Fibroblast of lung (primary cell): ENCODE data around the gene CFAP77. TPM values are rescaled to one million over a fixed set of nuclear protein-coding genes. Genes with fewer than 3 reads are reported as not detected.

Source experiments
- DNase-seq, 2 donors: peaks; one replicate each; pipeline versions ENCODE4 v3.0.0 to v3.0.0-alpha.2; 2010; ENCODE audit warnings: low read depth in 2 of 2
- H2AFZ ChIP-seq: 2 replicates; pipeline ENCODE4 v1.5.1; 2012; ENCODE audit warnings: low read length, control low read depth, inconsistent platforms
- H3K27ac ChIP-seq: 2 replicates; pipeline ENCODE4 v1.5.1; 2011; ENCODE audit warnings: low read length, control low read depth; ENCODE audit not compliant: insufficient read depth
- H3K27me3 ChIP-seq: 2 replicates; pipeline ENCODE4 v1.5.1; 2011; ENCODE audit warnings: mild to moderate bottlenecking, low read length; ENCODE audit not compliant: control insufficient read depth, insufficient read depth
- H3K36me3 ChIP-seq: 2 replicates; pipeline ENCODE4 v1.5.1; 2011; ENCODE audit warnings: low read length; ENCODE audit not compliant: control insufficient read depth, insufficient read depth
- H3K4me1 ChIP-seq: 2 replicates; pipeline ENCODE4 v1.5.1; 2011; ENCODE audit warnings: low read length; ENCODE audit not compliant: control insufficient read depth, insufficient read depth; ENCODE audit errors: extremely low read depth
- H3K4me2 ChIP-seq: 2 replicates; pipeline ENCODE4 v1.5.1; 2011; ENCODE audit warnings: low read length, control low read depth; ENCODE audit not compliant: insufficient read depth; ENCODE audit errors: extremely low read depth
- H3K4me3 ChIP-seq, 4 experiments: fragments of 200-600 bp in 1 of 4; sonication (generic) in 1 of 4; replicated peaks in 1 of 4; 2 replicates each; pipeline ENCODE4 v1.5.1; 2011 to 2016; ENCODE audit warnings: low read length in 4 of 4, low read depth in 3 of 4, mild to moderate bottlenecking in 3 of 4, control low read depth in 2 of 4, inconsistent platforms in 1 of 4, mixed read lengths in 1 of 4; ENCODE audit not compliant: insufficient read depth in 1 of 4; ENCODE audit errors: control extremely low read depth in 1 of 4
- H3K79me2 ChIP-seq: 2 replicates; pipeline ENCODE4 v1.5.1; 2012; ENCODE audit warnings: mild to moderate bottlenecking, low read length, inconsistent platforms; ENCODE audit not compliant: control insufficient read depth, insufficient read depth
- H3K9ac ChIP-seq: 2 replicates; pipeline ENCODE4 v1.5.1; 2011; ENCODE audit warnings: mild to moderate bottlenecking, low read length, control low read depth; ENCODE audit not compliant: insufficient read depth
- H3K9me3 ChIP-seq: 2 replicates; pipeline ENCODE4 v1.5.1; 2012; ENCODE audit warnings: low read depth, low read length; ENCODE audit not compliant: control insufficient read depth, insufficient read depth
- H4K20me1 ChIP-seq: 2 replicates; pipeline ENCODE4 v1.5.1; 2011; ENCODE audit warnings: low read length; ENCODE audit not compliant: control insufficient read depth, insufficient read depth; ENCODE audit errors: extremely low read depth
- EZH2 ChIP-seq: IDR thresholded peaks from 2 replicates; pipeline ENCODE4 v1.5.1; 2012; ENCODE audit warnings: low read length, control low read depth, mild to moderate bottlenecking; ENCODE audit errors: missing control alignments
- polyA plus RNA-seq, 2 donors: library from polyadenylated mRNA; depleted of rRNA in 1 of 2; stranded (reverse) in 1 of 2; unstranded in 1 of 2; fragments of >200 nt; gene quantifications; 2 replicates each; pipeline ENCODE4 v1.2.1, GENCODE V29; 2011 to 2012; ENCODE audit warnings: missing spikeins in 1 of 2
- total RNA-seq: library from RNA; depleted of rRNA; stranded (reverse); fragments of >200 nt; gene quantifications from 2 replicates; pipeline ENCODE4 v1.2.1, GENCODE V29; 2014
- TF ChIP-seq, protein P1 (sequence below), 2 donors: IDR thresholded peaks in 1 of 2; conservative IDR thresholded peaks in 1 of 2; 1 replicate in 1 of 2; 2 replicates in 1 of 2; pipeline ENCODE4 v1.5.1; 2011 to 2012; ENCODE audit warnings: low read length in 2 of 2, control low read depth in 1 of 2, inconsistent platforms in 1 of 2, low read depth in 1 of 2, mild to moderate bottlenecking in 1 of 2

The CFAP77 gene
- total and polyA plus RNA-seq, 2 donors (not counting 1 experiment from before 2014, with no cell fraction given): not detected

DNA sequence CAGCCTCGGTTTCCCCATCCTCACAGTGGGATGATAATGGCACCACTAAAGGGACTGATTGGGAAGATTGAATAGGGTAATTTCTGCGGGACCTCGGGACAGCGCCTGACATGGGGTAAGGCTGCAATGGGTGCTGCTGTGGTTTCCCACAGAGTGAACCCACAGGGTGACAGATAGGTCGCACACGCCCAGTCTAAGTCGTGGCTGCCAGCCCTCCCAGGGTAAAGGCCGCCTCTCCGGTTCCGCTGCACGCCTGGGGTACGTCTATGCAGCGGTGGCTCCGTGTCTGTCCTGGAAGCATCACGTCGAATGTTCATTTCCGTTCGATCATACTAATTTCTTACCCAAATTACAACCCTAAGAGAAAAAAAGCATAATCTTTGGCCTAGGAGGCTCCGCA is 631 bp downstream of the CFAP77 start:
- Histone ChIP-seq H4K20me1 (no peaks in the 10 kb centered on the region), H3K4me1 (peaks cover 4% of the 10 kb centered on the region), H3K27ac (no peak overlapping the region), H3K79me2 (peaks cover 5% of the 10 kb centered on the region), H2AFZ (no peak overlapping the region), H3K36me3 (no peaks in the 10 kb centered on the region), H3K9me3 (no peaks in the 10 kb centered on the region), H3K4me2 (peak overlapping the region; percentile 16), H3K9ac (no peak overlapping the region), H3K27me3 (peaks cover 23% of the 10 kb centered on the region), H3K4me3 (peak overlapping the region in 1 of 4 experiments; percentile 59)
- no peak for TF ChIP-seq EZH2
- TF ChIP-seq, protein P1, sequence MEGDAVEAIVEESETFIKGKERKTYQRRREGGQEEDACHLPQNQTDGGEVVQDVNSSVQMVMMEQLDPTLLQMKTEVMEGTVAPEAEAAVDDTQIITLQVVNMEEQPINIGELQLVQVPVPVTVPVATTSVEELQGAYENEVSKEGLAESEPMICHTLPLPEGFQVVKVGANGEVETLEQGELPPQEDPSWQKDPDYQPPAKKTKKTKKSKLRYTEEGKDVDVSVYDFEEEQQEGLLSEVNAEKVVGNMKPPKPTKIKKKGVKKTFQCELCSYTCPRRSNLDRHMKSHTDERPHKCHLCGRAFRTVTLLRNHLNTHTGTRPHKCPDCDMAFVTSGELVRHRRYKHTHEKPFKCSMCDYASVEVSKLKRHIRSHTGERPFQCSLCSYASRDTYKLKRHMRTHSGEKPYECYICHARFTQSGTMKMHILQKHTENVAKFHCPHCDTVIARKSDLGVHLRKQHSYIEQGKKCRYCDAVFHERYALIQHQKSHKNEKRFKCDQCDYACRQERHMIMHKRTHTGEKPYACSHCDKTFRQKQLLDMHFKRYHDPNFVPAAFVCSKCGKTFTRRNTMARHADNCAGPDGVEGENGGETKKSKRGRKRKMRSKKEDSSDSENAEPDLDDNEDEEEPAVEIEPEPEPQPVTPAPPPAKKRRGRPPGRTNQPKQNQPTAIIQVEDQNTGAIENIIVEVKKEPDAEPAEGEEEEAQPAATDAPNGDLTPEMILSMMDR (conservative IDR thresholded peaks at IDR 0.05 in 1 of 2, IDR thresholded peaks at IDR 0.05 in 1 of 2; ENCODE audit: low read depth in 1 of 2, low read length in 2 of 2): no peak
- DNase-seq: no peak

DNA sequence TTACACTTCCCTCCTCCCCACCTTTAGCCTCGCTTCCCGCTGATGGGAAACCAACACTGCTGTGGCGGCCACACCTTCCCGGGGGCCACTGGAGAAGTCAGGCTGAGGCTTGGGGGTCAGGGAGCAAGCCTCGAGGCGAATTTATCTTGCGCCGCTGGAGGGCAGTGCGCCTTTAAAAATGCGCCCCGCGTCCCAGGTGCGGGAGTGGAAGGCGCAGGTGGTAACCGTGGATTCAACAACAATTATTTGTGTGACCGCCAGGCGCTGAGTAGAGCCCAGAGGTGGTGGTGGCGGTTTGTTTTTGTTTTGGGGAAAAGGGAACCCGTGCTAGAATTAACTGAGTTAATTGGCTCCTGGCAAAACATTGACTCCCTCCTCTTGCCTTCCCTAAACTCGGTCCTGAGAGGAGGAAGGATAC is 1.1 kb downstream of the CFAP77 start:
- TF ChIP-seq EZH2: peak; percentile 70
- TF ChIP-seq, protein P1 (conservative IDR thresholded peaks at IDR 0.05 in 1 of 2, IDR thresholded peaks at IDR 0.05 in 1 of 2; ENCODE audit: low read depth in 1 of 2, low read length in 2 of 2): peak; percentile 42 to 53
- Histone ChIP-seq H3K27ac (no peak overlapping the region), H3K9me3 (no peaks in the 10 kb centered on the region), H3K4me3 (no peak overlapping the region), H3K27me3 (peaks cover 25% of the 10 kb centered on the region), H3K4me1 (peaks cover 2% of the 10 kb centered on the region), H4K20me1 (no peaks in the 10 kb centered on the region), H3K9ac (no peak overlapping the region), H2AFZ (no peak overlapping the region), H3K4me2 (peak overlapping the region; percentile 16), H3K36me3 (no peaks in the 10 kb centered on the region), H3K79me2 (peaks cover under 1% of the 10 kb centered on the region)
- DNase-seq: peak; percentile 14 to 17

DNA sequence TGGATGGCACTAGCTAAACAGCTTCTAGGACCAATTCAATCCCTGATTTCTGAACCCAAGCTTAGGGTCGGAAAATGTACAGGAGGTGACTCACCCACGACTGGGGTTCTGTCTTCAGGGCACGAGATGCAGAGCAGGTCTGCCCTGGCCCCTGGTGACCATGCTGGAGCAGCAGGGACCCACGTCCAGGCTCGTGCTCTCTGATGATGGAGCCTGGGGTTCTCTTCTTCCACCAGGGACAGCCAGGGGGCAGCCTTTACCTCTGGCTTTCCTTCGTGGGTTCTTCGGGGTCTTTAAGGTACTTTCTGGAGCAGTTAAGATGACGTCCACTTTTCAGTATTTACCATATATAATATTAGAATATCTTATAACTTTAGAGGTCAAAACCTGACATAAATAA is 2.1 kb downstream of the CFAP77 start:
- H3K4me2 ChIP-seq: no peak overlapping the region
- no peaks in the 10 kb centered on the region for H3K36me3 ChIP-seq
- peaks cover 2% of the 10 kb centered on the region for H3K4me1 ChIP-seq
- DNase-seq: peak; percentile 3 to 8
- H3K4me3 ChIP-seq: no peak overlapping the region
- H3K27me3 ChIP-seq: peaks cover 25% of the 10 kb centered on the region
- H3K27ac ChIP-seq: no peak overlapping the region
- H2AFZ ChIP-seq: no peak overlapping the region
- no peak for TF ChIP-seq EZH2
- TF ChIP-seq, protein P1 (conservative IDR thresholded peaks at IDR 0.05 in 1 of 2, IDR thresholded peaks at IDR 0.05 in 1 of 2; ENCODE audit: low read depth in 1 of 2, low read length in 2 of 2): peak; percentile 50 to 59
- H4K20me1 ChIP-seq: no peaks in the 10 kb centered on the region
- no peak overlapping the region for H3K9ac ChIP-seq
- H3K9me3 ChIP-seq: no peaks in the 10 kb centered on the region
- H3K79me2 ChIP-seq: no peaks in the 10 kb centered on the region
